ENCODE results near the gene ZNF354C.
"Not testable (repeated sequence)": the region's sequence is repeated elsewhere in the genome, so short reads cannot be mapped to it uniquely, and the experiment has no call there.

Gene ZNF354C

DNA sequence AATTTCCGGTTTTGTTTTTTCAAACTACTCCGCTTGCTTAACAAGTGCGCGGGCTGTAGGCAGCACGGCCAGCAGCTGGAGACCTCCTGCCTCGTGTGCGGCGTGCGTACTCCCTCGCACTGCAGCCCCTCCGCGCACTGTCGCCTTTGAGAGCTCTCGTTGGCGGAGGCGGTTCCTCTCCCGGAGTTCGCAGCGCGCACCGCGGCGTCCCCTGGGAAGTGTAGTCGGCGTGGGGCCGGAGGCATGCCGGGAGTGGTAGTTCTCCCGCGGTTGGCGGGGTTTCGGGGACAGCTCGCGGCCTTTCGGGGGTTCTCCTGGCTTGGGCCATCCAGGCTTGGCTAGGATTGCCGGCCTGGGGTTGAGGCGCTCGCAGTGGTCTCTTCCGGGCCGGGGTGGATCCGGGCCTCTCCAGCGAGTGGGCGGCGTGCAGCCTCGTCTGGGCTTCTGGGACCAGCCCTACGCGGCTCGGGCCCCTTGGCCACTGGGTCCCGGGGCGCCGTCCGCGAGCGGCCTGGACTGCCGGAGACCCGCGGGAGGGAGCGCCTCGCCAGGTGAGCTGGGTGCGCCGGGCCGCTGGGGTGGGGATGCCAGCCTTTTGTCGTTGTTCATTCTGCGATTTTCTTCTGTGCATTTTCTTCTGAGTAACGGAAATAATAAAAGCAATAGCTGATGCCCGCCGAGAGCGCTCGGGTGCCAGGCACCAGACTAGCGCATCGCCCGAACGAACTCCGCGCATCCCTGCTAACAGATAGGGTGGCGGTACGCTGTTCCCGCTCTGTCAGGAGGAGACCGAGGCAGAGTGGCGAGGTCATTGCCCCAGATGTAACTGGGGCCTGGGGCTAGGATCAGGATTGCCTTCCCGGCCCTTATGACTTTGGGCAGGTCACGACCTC lies at the start of gene ZNF354C:
ZNF354C (plus strand) TSS at position 258 of the 893 bp plus-strand sequence. CDS start 1,696 bp downstream, outside the sequence.
- peak; percentile 75 for DNase-seq

- peak; percentile 94 for DNase-seq
These were observed 36.5 kb upstream of the ZNF354C start, which contains the start of gene ZNF879 for GRCh38 chr5:179023528-179024189. Gene ZNF879 (plus strand): TSS chr5:179023804. CDS start chr5:179025005, 1,201 bp downstream.

GRCh38 chr5:179033004-179033580 lies 27.1 kb upstream of the ZNF354C start:
- no peak for DNase-seq

DNA sequence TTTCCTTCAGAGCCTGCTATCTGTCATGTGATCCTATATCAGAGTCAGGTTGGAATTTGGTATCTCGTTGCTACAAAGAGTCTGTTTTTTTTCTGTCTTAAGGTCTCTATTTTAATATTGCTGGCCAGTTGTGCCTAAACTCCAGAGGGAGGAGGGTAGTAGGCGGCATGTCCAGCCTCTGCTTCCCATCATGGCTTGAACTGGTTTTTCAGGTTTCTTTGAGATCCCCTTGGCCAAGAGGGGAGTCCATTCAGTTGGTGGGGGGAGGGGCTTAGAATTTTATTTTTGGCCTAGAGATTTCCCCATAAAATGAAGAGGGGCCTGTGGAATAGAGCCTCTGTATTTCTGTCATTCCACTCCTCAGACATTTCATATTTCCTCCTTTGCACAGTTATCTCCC lies 15.4 kb upstream of the ZNF354C start:
- no peak for DNase-seq

- no peak for DNase-seq
These were observed 8.4 kb upstream of the ZNF354C start for GRCh38 chr5:179051784-179052183.

DNA sequence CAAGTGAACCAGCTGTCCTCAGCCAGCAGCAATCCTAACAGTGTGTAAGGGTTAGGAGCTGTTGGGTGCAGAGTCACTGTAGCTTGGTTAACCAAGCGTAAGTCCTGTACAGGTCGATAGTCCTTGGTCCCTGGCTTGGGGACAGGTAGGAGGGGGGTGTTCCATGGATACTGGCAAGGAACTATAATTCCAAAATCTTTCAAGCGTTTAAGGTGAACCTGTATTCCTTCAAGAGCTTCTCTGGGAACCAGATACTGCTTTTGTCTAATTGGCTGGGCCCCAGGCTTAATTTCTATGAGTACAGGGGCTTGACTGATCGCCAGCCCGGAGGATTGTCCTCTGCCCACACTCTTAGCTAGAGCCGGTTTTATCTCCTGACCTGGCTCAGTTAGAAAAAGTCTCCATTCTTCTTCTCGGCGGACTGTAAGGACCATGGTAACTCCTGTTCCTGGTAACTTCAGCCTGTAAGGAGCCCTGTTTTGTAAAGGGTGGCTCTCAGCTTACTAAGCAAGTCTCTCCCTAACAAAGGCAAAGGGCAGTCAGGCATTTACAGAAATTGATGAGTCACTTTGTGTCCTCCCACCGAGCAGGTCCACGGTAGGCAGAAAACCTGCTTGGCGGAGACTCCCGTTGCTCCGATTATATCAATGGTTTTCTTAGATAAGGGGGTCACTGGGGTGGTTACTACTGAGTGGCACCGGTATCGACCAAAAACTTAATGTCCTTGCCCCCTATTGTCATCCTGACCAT lies 6.0 kb upstream of the ZNF354C start:
- no peak for DNase-seq

DNA sequence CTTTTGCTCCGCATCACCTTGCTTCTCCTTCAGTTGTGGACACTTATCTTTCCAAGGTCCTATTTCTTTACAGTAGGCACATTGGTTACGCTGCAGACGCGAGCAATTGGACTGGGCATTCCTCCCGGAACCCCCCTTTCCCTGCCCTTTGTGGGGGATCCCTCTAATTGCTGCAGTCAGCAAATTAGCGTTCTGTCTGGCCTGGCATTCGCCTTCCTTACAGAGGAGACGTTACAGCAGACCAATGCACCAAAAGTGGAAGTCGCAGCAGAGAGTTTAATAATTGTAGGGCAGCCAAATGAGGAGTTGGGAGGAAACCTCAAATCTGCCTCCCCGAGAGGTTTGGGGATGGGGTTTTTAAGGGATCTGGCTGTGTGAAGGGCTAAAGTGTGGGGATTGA lies 5.3 kb upstream of the ZNF354C start:
- DNase-seq = no peak

DNA sequence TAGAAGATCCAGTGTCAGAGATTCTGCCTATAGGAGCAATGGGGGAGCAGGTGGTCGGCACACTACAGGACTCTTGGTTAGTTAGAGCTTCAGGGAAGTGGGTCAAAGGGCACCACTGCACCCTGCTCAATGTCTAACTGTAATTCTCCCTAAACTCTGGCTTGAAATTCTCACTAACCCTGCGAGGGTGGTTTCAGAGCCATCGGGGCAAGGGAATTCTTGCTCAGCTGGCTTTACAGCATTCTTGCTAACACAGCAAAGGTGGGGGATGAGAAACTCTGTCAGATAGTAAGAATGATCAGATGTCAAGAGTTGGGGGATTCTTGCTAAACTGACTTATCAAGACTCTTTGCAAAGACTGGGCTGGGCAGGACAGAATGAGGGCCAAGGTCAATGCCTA lies 4.7 kb upstream of the ZNF354C start:
- DNase-seq = no peak

DNA sequence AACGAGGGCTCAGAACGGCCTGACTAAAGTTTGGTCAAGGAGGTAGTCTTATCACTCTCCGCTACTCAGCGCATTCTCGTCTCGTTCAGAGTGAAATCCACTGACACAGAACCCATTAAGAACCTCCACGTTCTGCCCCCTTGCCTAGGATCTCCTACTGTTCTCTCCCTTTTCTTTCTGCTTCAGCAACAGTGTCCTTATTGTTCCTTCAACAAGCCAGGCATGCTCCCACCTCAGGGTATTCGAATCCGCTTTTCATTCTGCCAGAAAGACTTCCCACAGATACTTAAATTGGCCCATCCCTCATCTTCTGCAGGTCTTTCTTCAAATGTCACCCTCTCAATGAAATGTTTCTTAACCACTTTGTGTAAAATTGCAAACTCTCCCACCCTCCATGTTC lies 4.3 kb upstream of the ZNF354C start:
- DNase-seq = no peak

- DNase-seq = no peak
These were observed 852 bp downstream of the ZNF354C start for GRCh38 chr5:179061025-179061424.

- DNase-seq = no peak
These were observed 5.5 kb downstream of the ZNF354C start for GRCh38 chr5:179065703-179066102.

DNA sequence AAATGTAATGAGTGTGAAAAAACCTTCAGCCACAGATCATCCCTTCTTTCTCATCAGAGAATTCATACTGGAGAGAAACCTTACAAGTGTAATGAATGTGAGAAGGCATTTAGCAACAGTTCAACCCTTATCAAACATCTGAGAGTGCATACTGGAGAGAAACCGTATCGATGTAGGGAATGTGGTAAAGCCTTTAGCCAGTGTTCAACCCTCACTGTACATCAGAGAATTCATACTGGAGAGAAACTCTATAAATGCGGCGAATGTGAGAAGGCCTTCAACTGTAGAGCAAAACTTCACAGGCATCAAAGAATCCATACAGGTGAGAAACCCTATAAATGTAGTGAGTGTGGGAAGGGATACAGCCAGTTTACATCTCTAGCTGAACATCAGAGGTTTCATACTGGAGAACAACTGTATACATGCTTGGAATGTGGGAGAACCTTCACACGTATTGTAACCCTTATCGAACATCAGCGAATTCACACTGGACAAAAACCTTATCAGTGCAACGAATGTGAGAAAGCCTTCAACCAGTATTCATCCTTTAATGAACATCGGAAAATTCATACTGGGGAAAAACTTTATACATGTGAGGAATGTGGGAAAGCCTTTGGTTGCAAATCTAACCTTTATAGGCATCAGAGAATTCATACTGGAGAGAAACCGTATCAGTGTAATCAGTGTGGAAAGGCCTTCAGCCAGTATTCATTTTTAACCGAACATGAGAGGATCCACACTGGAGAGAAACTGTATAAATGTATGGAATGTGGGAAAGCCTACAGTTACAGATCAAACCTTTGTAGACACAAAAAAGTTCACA lies 19.2 kb downstream of the ZNF354C start:
- DNase-seq = no peak

GRCh38 chr5:179080724-179081123 lies 20.6 kb downstream of the ZNF354C start:
- no peak for DNase-seq

- no peak for DNase-seq
These were observed 29.3 kb downstream of the ZNF354C start for GRCh38 chr5:179089502-179089901.

- not testable (repeated sequence) for DNase-seq
These were observed 41.1 kb downstream of the ZNF354C start for GRCh38 chr5:179101282-179101681.

- DNase-seq = no peak
These were observed 50.4 kb downstream of the ZNF354C start for GRCh38 chr5:179110528-179110927.

DNA sequence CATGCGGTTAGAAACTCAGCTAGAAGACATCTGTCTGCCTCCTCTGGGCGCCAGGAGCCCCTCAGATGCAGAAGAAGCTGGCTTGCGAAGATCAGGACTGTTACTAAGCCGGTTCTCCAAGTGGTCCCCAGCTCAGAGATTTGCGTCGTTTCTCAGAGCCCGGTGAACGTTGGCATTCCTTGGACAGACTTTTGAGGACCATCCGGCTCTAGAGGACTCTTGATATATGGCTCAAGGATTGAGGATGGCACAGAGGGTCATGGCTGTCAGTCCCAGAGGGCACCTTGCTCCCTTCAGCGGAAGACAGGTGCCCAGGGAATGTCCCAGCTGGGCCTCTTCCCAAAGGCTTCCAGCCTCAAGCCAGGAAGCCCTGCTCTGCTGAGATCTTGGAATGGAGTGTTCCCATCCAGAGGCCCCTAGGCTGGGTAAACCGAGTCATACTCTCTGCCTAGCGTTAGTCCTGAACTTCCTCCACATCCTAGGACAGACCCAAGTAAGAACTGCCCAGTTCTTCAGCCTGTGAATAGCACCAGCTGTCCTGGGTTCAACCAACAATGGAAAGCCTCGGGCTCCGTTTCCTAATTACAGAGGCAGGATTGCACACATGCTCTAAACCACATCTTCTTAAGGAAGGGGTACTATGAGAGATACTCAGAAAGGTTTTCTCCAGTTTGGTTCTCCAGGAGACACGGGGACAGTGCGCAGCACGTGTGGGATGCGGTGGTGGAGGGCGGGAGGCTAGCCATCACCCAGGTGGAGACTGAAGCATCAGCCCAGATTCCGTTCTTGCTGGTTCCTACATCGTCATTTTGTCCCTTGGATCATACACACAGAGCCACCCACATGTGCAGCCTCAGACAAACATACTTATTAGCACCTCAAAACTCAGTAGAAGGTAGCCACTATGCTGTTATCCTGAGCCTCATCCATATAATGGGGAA lies 51.4 kb downstream of the ZNF354C start:
- DNase-seq = no peak

- no peak for DNase-seq
These were observed 52.4 kb downstream of the ZNF354C start for GRCh38 chr5:179112469-179113142.

GRCh38 chr5:179113143-179113530 lies 53.0 kb downstream of the ZNF354C start:
- DNase-seq = no peak

- DNase-seq = no peak
These were observed 53.9 kb downstream of the ZNF354C start for GRCh38 chr5:179113945-179114641.

Measured in amniotic stem cell (primary cell).